Sigmoid colon (tissue), 4 donors: ENCODE results near the gene GMPPA.

Experiments
- POLR2A ChIP-seq, 2 donors: fragments of 450-650 bp; IDR thresholded peaks; one replicate each; pipeline ENCODE4 v1.6.1; 2016; ENCODE audit warnings: antibody characterized with exemption in 2 of 2, mild to moderate bottlenecking in 2 of 2, moderate library complexity in 2 of 2
- POLR2AphosphoS5 ChIP-seq, 4 donors: sonication (generic); formaldehyde crosslinking; IDR thresholded peaks; one replicate each; pipeline ENCODE4 v1.6.1; 2017; ENCODE audit warnings: antibody characterized with exemption in 4 of 4
- TF ChIP-seq, protein P1 (sequence below), 4 experiments: fragments of 450-650 bp in 3 of 4; fragments of 200-600 bp in 1 of 4; IDR thresholded peaks; one replicate each; pipeline ENCODE4 v1.5.1; 2016 to 2019; ENCODE audit warnings: antibody characterized with exemption in 4 of 4, mild to moderate bottlenecking in 3 of 4, moderate library complexity in 2 of 4

DNA sequence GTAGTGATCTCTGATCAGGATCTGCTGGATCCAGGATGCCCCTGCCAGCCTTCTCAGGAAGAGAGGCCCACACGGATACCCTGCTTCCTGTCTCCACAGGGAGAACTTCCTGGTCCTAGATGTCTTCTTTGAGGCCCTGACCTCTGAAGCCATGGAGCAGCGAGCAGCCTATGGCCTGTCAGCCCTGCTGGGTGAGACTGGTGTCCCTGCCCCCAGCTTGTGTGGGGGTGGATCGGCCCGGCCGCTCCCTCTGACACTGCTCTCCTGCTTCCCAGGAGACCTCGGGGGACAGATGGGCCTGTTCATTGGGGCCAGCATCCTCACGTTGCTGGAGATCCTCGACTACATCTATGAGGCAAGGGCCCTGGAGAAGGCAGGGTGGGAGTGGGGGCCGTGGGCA is 38.3 kb downstream of the GMPPA start:
- TF ChIP-seq POLR2AphosphoS5 (IDR thresholded peaks at IDR 0.05) (no peak), POLR2A (IDR thresholded peaks at IDR 0.05) (no peak)
- TF ChIP-seq, protein P1, sequence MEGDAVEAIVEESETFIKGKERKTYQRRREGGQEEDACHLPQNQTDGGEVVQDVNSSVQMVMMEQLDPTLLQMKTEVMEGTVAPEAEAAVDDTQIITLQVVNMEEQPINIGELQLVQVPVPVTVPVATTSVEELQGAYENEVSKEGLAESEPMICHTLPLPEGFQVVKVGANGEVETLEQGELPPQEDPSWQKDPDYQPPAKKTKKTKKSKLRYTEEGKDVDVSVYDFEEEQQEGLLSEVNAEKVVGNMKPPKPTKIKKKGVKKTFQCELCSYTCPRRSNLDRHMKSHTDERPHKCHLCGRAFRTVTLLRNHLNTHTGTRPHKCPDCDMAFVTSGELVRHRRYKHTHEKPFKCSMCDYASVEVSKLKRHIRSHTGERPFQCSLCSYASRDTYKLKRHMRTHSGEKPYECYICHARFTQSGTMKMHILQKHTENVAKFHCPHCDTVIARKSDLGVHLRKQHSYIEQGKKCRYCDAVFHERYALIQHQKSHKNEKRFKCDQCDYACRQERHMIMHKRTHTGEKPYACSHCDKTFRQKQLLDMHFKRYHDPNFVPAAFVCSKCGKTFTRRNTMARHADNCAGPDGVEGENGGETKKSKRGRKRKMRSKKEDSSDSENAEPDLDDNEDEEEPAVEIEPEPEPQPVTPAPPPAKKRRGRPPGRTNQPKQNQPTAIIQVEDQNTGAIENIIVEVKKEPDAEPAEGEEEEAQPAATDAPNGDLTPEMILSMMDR (IDR thresholded peaks at IDR 0.05): no peak
